Measurements from ENCODE around the gene RASSF5. TPM values are rescaled to one million over a fixed set of nuclear protein-coding genes. Genes with fewer than 3 reads are reported as not detected.
"Not testable (repeated sequence)": the region's sequence is repeated elsewhere in the genome, so short reads cannot be mapped to it uniquely, and the experiment has no call there.

RASSF5 gene
- total RNA-seq, 4 donors from 2014 or later = 4.6 to 14.0 (median 7.8) TPM

- in situ Hi-C loops (cut with MboI; ENCODE audit: low pct_ligation_motif_present in 1 of 4, low pct_unique_long_range_greater_than_20kb in 1 of 4, low sequenced_read_pairs in 3 of 4) (no loop called here), intact Hi-C loops (cut with DNase I; ENCODE audit: low total_unique reads) (no loop called here)
- Histone ChIP-seq H3K27me3 (no peaks in the 10 kb centered on the region), H3K27ac (no peak overlapping the region), H3K4me1 (peaks cover 7 to 12% (median 9%) of the 10 kb centered on the region in 4 donors), H3K36me3 (peaks cover 0 to 34% (median 2%) of the 10 kb centered on the region in 4 donors), H3K9me3 (no peaks in the 10 kb centered on the region), H3K4me3 (no peak overlapping the region)
- no peak for DNase-seq
- 43 to 66% methylated on average over 4 of the region's 4 CpGs for WGBS, 2 donors (ENCODE audit: low coverage in 1 of 2)
- TF ChIP-seq POLR2A (IDR thresholded peaks at IDR 0.05) = no peak
- no peak for TF ChIP-seq EP300 (IDR thresholded peaks at IDR 0.05; ENCODE audit: low read depth)
- TF ChIP-seq POLR2AphosphoS5 (IDR thresholded peaks at IDR 0.05) = no peak
- no peak for TF ChIP-seq CTCF (IDR thresholded peaks at IDR 0.05)
Measured at GRCh38 chr1:206609229-206609991, 102.1 kb downstream of the RASSF5 start.

- Histone ChIP-seq H3K36me3 (peaks cover 0 to 20% (median 2%) of the 10 kb centered on the region in 4 donors), H3K4me3 (peak within 1 kb of the TSS; percentile 46 to 87 (median 68)), H3K9me3 (no peaks in the 10 kb centered on the region), H3K27me3 (no peaks in the 10 kb centered on the region), H3K27ac (peak within 1 kb of the TSS; percentile 84 to 91 (median 86)), H3K4me1 (peaks cover 7 to 12% (median 9%) of the 10 kb centered on the region in 4 donors)
- intact Hi-C loops (cut with DNase I; ENCODE audit: low total_unique reads) = no loop called here
- WGBS, 2 donors (ENCODE audit: low coverage in 1 of 2) = 0 to 7% methylated on average over 1 to 47 of the region's 48 CpGs
- TF ChIP-seq EP300 (IDR thresholded peaks at IDR 0.05; ENCODE audit: low read depth) (no peak), CTCF (IDR thresholded peaks at IDR 0.05) (peak; percentile 96 to 99 (median 99)), POLR2A (IDR thresholded peaks at IDR 0.05) (peak; percentile 82), POLR2AphosphoS5 (IDR thresholded peaks at IDR 0.05) (peak; percentile 43 to 76 (median 76))
- DNase-seq = peak; percentile 96
- in situ Hi-C loops (cut with MboI; ENCODE audit: low pct_ligation_motif_present in 1 of 4, low pct_unique_long_range_greater_than_20kb in 1 of 4, low sequenced_read_pairs in 3 of 4) = no loop called here
Measured at GRCh38 chr1:206612129-206612876, 105.0 kb downstream of the RASSF5 start, which contains the start of gene EIF2D. Gene EIF2D (minus strand): TSS chr1:206612465. CDS start chr1:206612342, 123 bp downstream.

GRCh38 chr1:206626396-206626795, 119.1 kb downstream of the RASSF5 start:
- H3K4me3 ChIP-seq; H3K27ac ChIP-seq; H3K9me3 ChIP-seq; DNase-seq; H3K36me3 ChIP-seq; H3K4me1 ChIP-seq; intact Hi-C loops (cut with DNase I; ENCODE audit: low total_unique reads); H3K27me3 ChIP-seq: not testable (repeated sequence)
- in situ Hi-C loops (cut with MboI; ENCODE audit: low pct_ligation_motif_present in 1 of 4, low pct_unique_long_range_greater_than_20kb in 1 of 4, low sequenced_read_pairs in 3 of 4) = loop anchor here in 1 of 4 donors (25.0 kb wide), 1 partner anchor 286 kb away; the partner anchor contains the start of gene FCMR
- WGBS, 2 donors (ENCODE audit: low coverage in 1 of 2) = 98% methylated on average over 2 of the region's 2 CpGs; no CpG with 5 or more reads in 1 of the 2 donors

- TF ChIP-seq POLR2A (IDR thresholded peaks at IDR 0.05) (no peak), EP300 (IDR thresholded peaks at IDR 0.05; ENCODE audit: low read depth) (no peak), CTCF (IDR thresholded peaks at IDR 0.05) (no peak), POLR2AphosphoS5 (IDR thresholded peaks at IDR 0.05) (no peak)
- H3K4me3 ChIP-seq = no peak overlapping the region
- H3K27me3 ChIP-seq = peaks cover 9% of the 10 kb centered on the region
- H3K9me3 ChIP-seq = no peaks in the 10 kb centered on the region
- 71% methylated on average over 1 of the region's 1 CpG; no CpG with 5 or more reads in 1 of the 2 donors for WGBS, 2 donors (ENCODE audit: low coverage in 1 of 2)
- peaks cover 0 to 2% (median 0%) of the 10 kb centered on the region in 4 donors for H3K4me1 ChIP-seq
- in situ Hi-C loops (cut with MboI; ENCODE audit: low pct_ligation_motif_present in 1 of 4, low pct_unique_long_range_greater_than_20kb in 1 of 4, low sequenced_read_pairs in 3 of 4) (loop anchor here in 1 of 4 donors (25.0 kb wide), 1 partner anchor 283 kb away; the partner anchor contains the start of gene FCMR), intact Hi-C loops (cut with DNase I; ENCODE audit: low total_unique reads) (no loop called here)
- H3K27ac ChIP-seq = no peak overlapping the region
- H3K36me3 ChIP-seq = no peaks in the 10 kb centered on the region
- DNase-seq = no peak
Measured at GRCh38 chr1:206628916-206629315, 121.6 kb downstream of the RASSF5 start.

Data from transverse colon (tissue), 4 donors.